Bronchial epithelial cell (primary cell): ENCODE results near the gene RHOT2. TPM values are rescaled to one million over a fixed set of nuclear protein-coding genes. Genes with fewer than 3 reads are reported as not detected.
A peak's percentile ranks its signal among the peaks of the same experiment; 100 is the strongest.

Source experiments
- DNase-seq: peaks from one replicate; pipeline ENCODE4 v3.0.0-alpha.2; 2010; ENCODE audit warnings: low read depth
- FAIRE-seq: peaks from 2 replicates; lab custom pipeline; 2011; peaks lifted over from hg19 to GRCh38; lab: Jason Lieb, UNC
- H3K27me3 ChIP-seq: 2 replicates; pipeline ENCODE4 v1.5.1; 2011; ENCODE audit warnings: low read length; ENCODE audit not compliant: control insufficient read depth, insufficient read depth
- H3K36me3 ChIP-seq: 2 replicates; pipeline ENCODE4 v1.5.1; 2011; ENCODE audit warnings: low read length; ENCODE audit not compliant: control insufficient read depth, insufficient read depth
- H3K4me3 ChIP-seq: 2 replicates; pipeline ENCODE4 v1.5.1; 2011; ENCODE audit warnings: mild to moderate bottlenecking, low read depth, low read length, control low read depth
- total RNA-seq: library from RNA; depleted of rRNA; stranded (reverse); fragments of >200 nt; gene quantifications from 2 replicates; pipeline ENCODE4 v1.2.1, GENCODE V29; 2014
- TF ChIP-seq, protein P1 (sequence below): IDR thresholded peaks from 2 replicates; pipeline ENCODE4 v1.5.1; 2011; ENCODE audit warnings: mild to moderate bottlenecking, moderate library complexity, low read length, control low read depth, inconsistent platforms; ENCODE audit not compliant: insufficient read depth, severe bottlenecking

Gene RHOT2
- total RNA-seq, 1 donor from 2014 or later = 44.5 TPM

DNA sequence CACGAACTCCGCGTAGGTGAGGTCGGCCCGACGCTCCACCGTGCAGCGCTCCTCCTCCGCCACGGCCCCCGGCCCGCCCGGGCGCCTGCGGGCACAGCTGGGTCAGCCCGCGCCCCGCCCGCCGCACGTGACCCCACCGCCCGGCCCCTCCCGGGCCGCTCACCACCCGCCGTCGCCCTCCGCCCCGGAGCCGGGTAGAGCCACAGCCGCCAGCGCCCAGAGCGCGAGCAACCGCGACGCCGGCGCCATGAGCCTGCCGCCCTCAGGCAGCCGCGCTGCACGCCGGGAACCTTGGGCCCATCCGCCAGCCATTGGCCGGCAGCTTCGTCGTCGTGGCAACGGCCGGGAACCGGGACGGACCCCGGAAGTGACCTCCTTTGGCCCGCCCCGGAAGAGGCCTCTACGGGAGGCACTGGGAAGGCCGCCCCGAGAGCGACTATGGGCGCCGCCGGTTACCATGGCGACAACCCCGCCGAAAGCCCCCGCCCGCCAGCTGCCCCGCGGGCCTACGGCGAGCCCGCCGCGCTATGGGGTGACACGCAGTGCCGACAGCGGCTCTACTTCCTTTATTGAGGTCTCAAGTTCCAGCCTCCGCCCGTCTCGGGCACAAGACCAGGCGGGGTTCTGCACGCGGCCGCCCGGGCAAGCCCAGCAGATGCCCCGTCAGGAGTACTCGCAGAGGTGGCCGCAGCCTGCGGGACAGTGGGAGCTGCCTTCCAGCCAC lies 16.3 kb downstream of the RHOT2 start, which contains the start of gene JMJD8:
Gene JMJD8, minus strand, starts transcription at position 264 of the 724 bp plus-strand sequence. Its CDS starts 15 bp downstream, at position 249.
- peak within 1 kb of the TSS; percentile 70 for H3K4me3 ChIP-seq
- peak; percentile 87 for DNase-seq
- H3K27me3 ChIP-seq = no peaks in the 10 kb centered on the region
- no peak for FAIRE-seq
- TF ChIP-seq, protein P1, sequence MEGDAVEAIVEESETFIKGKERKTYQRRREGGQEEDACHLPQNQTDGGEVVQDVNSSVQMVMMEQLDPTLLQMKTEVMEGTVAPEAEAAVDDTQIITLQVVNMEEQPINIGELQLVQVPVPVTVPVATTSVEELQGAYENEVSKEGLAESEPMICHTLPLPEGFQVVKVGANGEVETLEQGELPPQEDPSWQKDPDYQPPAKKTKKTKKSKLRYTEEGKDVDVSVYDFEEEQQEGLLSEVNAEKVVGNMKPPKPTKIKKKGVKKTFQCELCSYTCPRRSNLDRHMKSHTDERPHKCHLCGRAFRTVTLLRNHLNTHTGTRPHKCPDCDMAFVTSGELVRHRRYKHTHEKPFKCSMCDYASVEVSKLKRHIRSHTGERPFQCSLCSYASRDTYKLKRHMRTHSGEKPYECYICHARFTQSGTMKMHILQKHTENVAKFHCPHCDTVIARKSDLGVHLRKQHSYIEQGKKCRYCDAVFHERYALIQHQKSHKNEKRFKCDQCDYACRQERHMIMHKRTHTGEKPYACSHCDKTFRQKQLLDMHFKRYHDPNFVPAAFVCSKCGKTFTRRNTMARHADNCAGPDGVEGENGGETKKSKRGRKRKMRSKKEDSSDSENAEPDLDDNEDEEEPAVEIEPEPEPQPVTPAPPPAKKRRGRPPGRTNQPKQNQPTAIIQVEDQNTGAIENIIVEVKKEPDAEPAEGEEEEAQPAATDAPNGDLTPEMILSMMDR = no peak
- peaks cover 28% of the 10 kb centered on the region for H3K36me3 ChIP-seq

DNA sequence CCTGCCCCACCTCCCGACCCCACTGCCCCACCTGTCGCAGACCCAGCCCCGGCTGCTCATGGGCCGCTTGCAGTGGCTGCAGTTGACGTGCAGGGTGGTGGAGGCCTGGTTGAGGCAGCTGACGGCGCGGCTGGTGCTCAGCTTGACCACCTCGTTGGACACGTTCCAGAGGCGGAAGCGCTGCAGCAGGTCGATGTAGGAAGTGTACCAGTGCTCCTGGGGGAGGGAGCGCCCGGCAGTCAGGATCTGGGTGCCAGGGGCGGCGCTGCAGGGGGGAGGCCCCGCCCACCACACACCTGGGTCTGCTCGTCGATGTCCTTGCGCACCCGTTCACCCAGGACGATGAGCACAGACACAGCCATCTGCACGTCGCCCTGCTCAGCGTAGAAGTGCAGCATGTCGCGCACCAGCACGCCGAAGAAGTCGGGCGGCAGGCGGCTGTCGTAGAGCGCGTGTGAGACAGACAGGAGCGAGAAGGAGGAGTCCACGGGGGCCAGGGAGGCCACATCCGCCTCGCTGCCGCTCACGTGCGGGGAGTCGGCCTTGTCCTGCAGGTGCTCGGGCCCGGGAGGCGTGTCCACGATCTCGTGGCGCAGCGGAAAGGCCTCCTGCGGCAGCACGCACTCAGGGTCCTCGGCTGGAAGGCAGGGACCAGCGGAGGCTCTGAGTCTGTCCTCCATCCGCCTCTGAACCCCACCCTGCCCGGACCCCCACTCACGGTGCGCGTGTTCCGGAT lies 17.2 kb downstream of the RHOT2 start:
- H3K4me3 ChIP-seq = peak overlapping the region; percentile 70
- FAIRE-seq (no peak), DNase-seq (no peak)
- peaks cover 28% of the 10 kb centered on the region for H3K36me3 ChIP-seq
- TF ChIP-seq, protein P1 = no peak
- no peaks in the 10 kb centered on the region for H3K27me3 ChIP-seq

DNA sequence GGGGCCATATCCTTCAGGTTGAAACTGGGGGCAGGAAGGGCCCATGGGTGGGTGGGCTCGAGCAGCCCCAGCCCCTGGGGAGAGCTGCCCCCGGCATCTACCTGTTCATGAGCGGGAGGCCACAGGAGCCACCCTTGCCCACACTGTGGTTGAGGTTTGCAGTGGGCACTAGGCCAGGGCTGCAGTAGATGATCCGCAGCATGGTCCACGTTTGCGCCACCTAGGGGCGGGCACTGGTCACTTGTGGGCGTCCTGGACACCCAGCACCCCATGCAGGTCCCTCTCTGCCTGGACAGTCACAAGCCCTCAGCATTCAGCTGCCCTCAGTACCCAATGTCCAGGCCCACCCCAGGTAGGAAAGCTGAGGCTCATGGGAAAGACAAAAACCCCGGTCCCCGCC lies 18.0 kb downstream of the RHOT2 start:
- TF ChIP-seq, protein P1 = peak; percentile 66
- peaks cover 28% of the 10 kb centered on the region for H3K36me3 ChIP-seq
- FAIRE-seq = no peak
- H3K27me3 ChIP-seq = no peaks in the 10 kb centered on the region
- no peak overlapping the region for H3K4me3 ChIP-seq
- peak; percentile 16 for DNase-seq

DNA sequence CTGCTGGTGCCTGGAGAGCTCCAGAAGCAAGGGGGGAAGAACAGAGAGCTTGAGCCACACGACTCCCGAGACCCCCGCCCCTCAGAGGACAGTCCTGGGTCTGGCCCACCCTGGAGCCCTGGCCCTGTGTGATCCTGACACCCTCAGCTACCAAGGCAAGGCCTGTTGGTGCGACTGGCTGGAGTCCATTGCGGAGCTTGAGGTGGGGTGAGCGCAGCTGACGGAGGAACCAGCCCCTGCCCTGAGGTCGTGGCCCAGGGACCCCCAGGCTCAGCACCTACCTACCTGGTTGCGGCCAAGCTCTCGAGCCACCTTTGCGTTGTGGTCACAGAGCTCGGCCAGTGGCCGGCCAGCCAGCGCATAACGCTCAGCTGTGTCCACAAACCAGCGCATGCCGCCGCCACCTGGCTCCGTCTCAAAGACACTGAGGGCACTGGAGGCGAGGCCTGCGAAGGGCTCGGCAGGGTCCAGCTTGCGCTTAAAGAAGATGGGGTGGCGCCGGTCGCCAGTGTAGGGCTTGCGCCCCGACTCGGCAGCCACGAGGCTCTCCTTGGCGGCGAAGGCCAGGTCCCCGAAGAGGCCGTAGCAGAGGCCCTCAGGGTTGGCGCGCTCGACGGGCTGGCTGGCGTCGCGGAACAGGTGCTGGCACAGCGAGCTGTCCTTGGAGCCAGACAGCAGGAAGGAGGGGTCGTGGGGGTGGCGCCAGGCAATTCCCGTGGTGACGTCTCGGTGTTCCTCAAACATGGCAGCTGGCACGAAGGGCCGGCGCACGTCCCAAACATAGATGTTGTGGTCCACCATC lies 18.7 kb downstream of the RHOT2 start:
- FAIRE-seq (no peak), DNase-seq (no peak)

DNA sequence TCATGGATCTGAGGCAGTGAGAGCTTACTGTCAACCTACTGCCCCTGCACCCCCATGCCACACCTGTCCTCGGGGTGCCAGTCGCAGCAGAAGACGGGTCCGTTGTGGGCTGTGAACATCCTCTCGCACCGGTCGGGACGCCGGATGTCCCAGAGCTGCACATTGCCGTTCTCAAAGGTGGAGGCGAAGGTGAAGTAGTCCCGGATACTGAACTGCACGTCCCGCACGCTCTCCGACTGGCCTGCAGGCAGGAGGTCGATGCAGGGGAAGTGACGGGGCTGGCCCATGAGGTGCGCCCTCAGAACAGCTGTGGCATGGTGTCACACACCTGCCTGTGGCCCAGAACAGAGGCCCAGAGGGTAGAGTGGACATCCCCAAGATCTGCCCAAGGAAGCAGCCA lies 19.6 kb downstream of the RHOT2 start:
- no peak overlapping the region for H3K4me3 ChIP-seq
- FAIRE-seq (peak; percentile 28), DNase-seq (no peak)
- no peaks in the 10 kb centered on the region for H3K27me3 ChIP-seq
- TF ChIP-seq, protein P1 = no peak
- H3K36me3 ChIP-seq = peaks cover 15% of the 10 kb centered on the region

More for the DNA sequence above, 18.7 kb downstream of the RHOT2 start:
- no peaks in the 10 kb centered on the region for H3K27me3 ChIP-seq
- peaks cover 23% of the 10 kb centered on the region for H3K36me3 ChIP-seq
- TF ChIP-seq, protein P1 = no peak
- H3K4me3 ChIP-seq = no peak overlapping the region
